GM12878 (cell line): ENCODE measurements around the gene DRAXIN. TPM values are rescaled to one million over a fixed set of nuclear protein-coding genes. Genes with fewer than 3 reads are reported as not detected.

ENCODE experiments used
- ATAC-seq: fragments of 200-7000 bp; cut with Tn5 transposase; 3 replicates; pipeline ENCODE4 v1.9.1; 2020; ENCODE audit warnings: mild to moderate bottlenecking, moderate library complexity
- BruUV-seq: library from RNA; stranded (reverse); fragments of 400-500 nt; replicated peaks from 2 replicates; lab custom pipeline; 2021; lab: Mats Ljungman, UMichigan
- CTCF ChIA-PET: fragments of 300-600 bp; sonication (Branson Sonifier 250); formaldehyde crosslinking; extraction: SDS; loops from one replicate; lab custom pipeline; 2021; ENCODE audit warnings: inconsistent platforms; lab: Yijun Ruan, JAX
- POLR2A ChIA-PET: fragments of 350-600 bp; formaldehyde crosslinking; extraction: SDS; loops from one replicate; lab custom pipeline; 2021; ENCODE audit warnings: inconsistent platforms; lab: Charles Lee
- RAD21 ChIA-PET: fragments of 300-600 bp; sonication (Branson Sonifier 250); formaldehyde crosslinking; loops from one replicate; lab custom pipeline; 2023; ENCODE audit warnings: antibody characterized with exemption; ENCODE audit not compliant: unreplicated experiment; lab: Charles Lee
- SMC1A ChIA-PET: fragments of 300-600 bp; sonication (Branson Sonifier 250); formaldehyde crosslinking; loops from one replicate; lab custom pipeline; 2023; ENCODE audit not compliant: unreplicated experiment, uncharacterized antibody; lab: Charles Lee
- DNase-seq: peaks from one replicate; pipeline ENCODE4 v3.0.0-alpha.2; 2011; ENCODE audit warnings: low read depth, low spot score
- FAIRE-seq: peaks from 3 replicates; lab custom pipeline; 2011; peaks lifted over from hg19 to GRCh38; lab: Jason Lieb, UNC
- H2AFZ ChIP-seq: 2 replicates; pipeline ENCODE4 v1.6.0; 2011; ENCODE audit warnings: low read depth, low read length, control low read depth; ENCODE audit not compliant: control insufficient read depth
- H3K27ac ChIP-seq: 2 replicates; pipeline ENCODE4 v1.5.1; 2011; ENCODE audit warnings: control low read depth; ENCODE audit not compliant: control insufficient read depth, insufficient read depth
- H3K27me3 ChIP-seq, 2 experiments: replicated peaks in 1 of 2; 2 replicates each; pipeline versions ENCODE4 v1.6.0 to v1.6.1; 2011; ENCODE audit warnings: low read length in 1 of 2; ENCODE audit not compliant: control insufficient read depth in 2 of 2, insufficient read depth in 2 of 2
- H3K36me3 ChIP-seq, 2 experiments: 2 replicates each; pipeline ENCODE4 v1.5.1; 2011; ENCODE audit warnings: low read length in 1 of 2; ENCODE audit not compliant: control insufficient read depth in 2 of 2, insufficient read depth in 2 of 2
- H3K4me1 ChIP-seq: 2 replicates; pipeline ENCODE4 v1.6.1; 2011; ENCODE audit warnings: mild to moderate bottlenecking, low read length, moderate library complexity, mixed read lengths; ENCODE audit not compliant: control insufficient read depth, insufficient read depth
- H3K4me2 ChIP-seq: 2 replicates; pipeline ENCODE4 v1.6.0; 2011; ENCODE audit warnings: control low read depth; ENCODE audit not compliant: control insufficient read depth, insufficient read depth
- H3K4me3 ChIP-seq: fragments of 200-600 bp; sonication (generic); 2 replicates; pipeline ENCODE4 v1.5.1; 2016
- H3K79me2 ChIP-seq: 2 replicates; pipeline ENCODE4 v1.6.0; 2011; ENCODE audit warnings: low read length; ENCODE audit not compliant: control insufficient read depth, insufficient read depth
- H3K9ac ChIP-seq: 2 replicates; pipeline ENCODE4 v1.8.0; 2011; ENCODE audit warnings: low read length, control low read depth, mixed read lengths; ENCODE audit not compliant: control insufficient read depth, insufficient read depth
- H3K9me3 ChIP-seq: replicated peaks from 3 replicates; pipeline ENCODE4 v1.5.1; 2011; ENCODE audit warnings: mild to moderate bottlenecking, low read length; ENCODE audit not compliant: control insufficient read depth, insufficient read depth
- H4K20me1 ChIP-seq: 2 replicates; pipeline ENCODE4 v1.6.0; 2011; ENCODE audit not compliant: control insufficient read depth, insufficient read depth
- BRCA1 ChIP-seq: IDR thresholded peaks from 2 replicates; pipeline ENCODE4 v1.6.1; 2011; ENCODE audit warnings: low read depth, low read length, improper control_type of control experiment
- CEBPB ChIP-seq, 2 experiments: fragments of 150-350 bp in 1 of 2; IDR thresholded peaks; 2 replicates each; pipeline ENCODE4 v1.6.1; 2012 to 2014; ENCODE audit warnings: low read depth in 2 of 2, low read length in 2 of 2, borderline replicate concordance in 1 of 2, inconsistent platforms in 1 of 2
- CHD4 ChIP-seq: fragments of 200-600 bp; sonication (generic); IDR thresholded peaks from 2 replicates; pipeline ENCODE4 v1.6.1; 2016; ENCODE audit warnings: mild to moderate bottlenecking
- CREM ChIP-seq: IDR thresholded peaks from 2 replicates; pipeline ENCODE4 v1.6.1; 2014; ENCODE audit warnings: antibody characterized with exemption, low read depth
- GABPA ChIP-seq: IDR thresholded peaks from 2 replicates; pipeline ENCODE4 v1.6.1; 2014; ENCODE audit warnings: antibody characterized with exemption, low read depth, mild to moderate bottlenecking, inconsistent platforms
- MEF2A ChIP-seq: IDR thresholded peaks from 2 replicates; pipeline ENCODE4 v1.6.1; 2011; ENCODE audit warnings: low read depth, mild to moderate bottlenecking, low read length, moderate library complexity; ENCODE audit not compliant: insufficient read depth
- MLLT1 ChIP-seq: fragments of 450-650 bp; IDR thresholded peaks from 2 replicates; pipeline ENCODE4 v1.6.1; 2016; ENCODE audit warnings: mild to moderate bottlenecking
- SPI1 ChIP-seq: IDR thresholded peaks from 2 replicates; pipeline ENCODE4 v1.6.1; 2011; ENCODE audit warnings: low read depth, mild to moderate bottlenecking, low read length, moderate library complexity, borderline replicate concordance; ENCODE audit not compliant: insufficient read depth
- TCF7 ChIP-seq: IDR thresholded peaks from 2 replicates; pipeline ENCODE4 v1.6.1; 2014; ENCODE audit warnings: antibody characterized with exemption, borderline replicate concordance
- ZNF24 ChIP-seq: fragments of 450-650 bp; IDR thresholded peaks from 2 replicates; pipeline ENCODE4 v1.6.1; 2017; ENCODE audit warnings: antibody characterized with exemption, mild to moderate bottlenecking
- ZNF274 ChIP-seq: IDR thresholded peaks from one replicate; pipeline ENCODE4 v1.8.0; 2011; ENCODE audit not compliant: insufficient read length, insufficient read depth
- ZSCAN29 ChIP-seq: fragments of 450-650 bp; IDR thresholded peaks from 2 replicates; pipeline ENCODE4 v1.6.1; 2017; ENCODE audit warnings: mild to moderate bottlenecking, moderate library complexity
- ZZZ3 ChIP-seq: IDR thresholded peaks from 2 replicates; pipeline ENCODE4 v1.6.1; 2011; ENCODE audit warnings: low read depth; ENCODE audit not compliant: control insufficient read depth, insufficient read length
- WGBS: methylation state at CpG from one replicate; pipeline ENCODE4 v1.1.6; 2016; ENCODE audit warnings: low lambda C conversion rate; ENCODE audit not compliant: insufficient replicate concordance, insufficient coverage; ENCODE audit errors: missing lambda C conversion rate; 5-methylcytosine and 5-hydroxymethylcytosine counted together
- in situ Hi-C: fragments of 300-500 bp; cut with MboI; formaldehyde crosslinking; loops from 9 replicates; pipeline ENCODE4 v1.14.3; 2018; ENCODE audit warnings: mixed read lengths
- intact Hi-C: fragments of 100-400 bp; cut with micrococcal nuclease; formaldehyde crosslinking; loops from one replicate; pipeline ENCODE4 v1.14.2; 2022; ENCODE audit not compliant: unreplicated experiment
- polyA plus RNA-seq, 11 experiments: library from polyadenylated mRNA; depleted of rRNA in 4 of 11; unstranded in 6 of 11; stranded (reverse) in 5 of 11; fragments of >200 nt; fragmentation: Nextera tagmentation in 4 of 11; fragmentation: Illumina TruSeq in 1 of 11; extraction: Ambion mirVana in 4 of 11; extraction: Trizol in 1 of 11; gene quantifications; 1 replicate in 1 of 11; 2 replicates in 10 of 11; pipeline versions ENCODE4 v1.2.1 to v1.2.3, GENCODE V29; 2011 to 2016; ENCODE audit warnings: inconsistent platforms in 2 of 11, missing spikeins in 2 of 11, low read depth in 1 of 11
- total RNA-seq, 4 experiments: library from RNA; depleted of rRNA in 3 of 4; stranded (reverse); fragments of >200 nt in 3 of 4; fragmentation: Illumina TruSeq in 1 of 4; extraction: Trizol in 1 of 4; gene quantifications; 2 replicates each; pipeline versions ENCODE4 v1.2.1 to v1.2.3, GENCODE V29; 2013 to 2021
- TF ChIP-seq, protein P1 (sequence below): IDR thresholded peaks from 2 replicates; pipeline ENCODE4 v1.6.1; 2012; ENCODE audit warnings: low read depth, low read length, improper control_type of control experiment

DRAXIN gene
- total and polyA plus RNA-seq, 10 of the 15 experiments (the other 5 are each of a cell fraction or from before 2014, with no cell fraction given), result 0.01 to 0.05 (median 0.03) TPM; not detected in 3

- ChIA-PET SMC1A (interaction anchor here (0.6 to 6.3 kb wide), 6 partner anchors 38 to 659 kb away, joined by 3 to 57 read pairs (median 4); partner anchors contain the start of gene MTOR), RAD21 (interaction anchor here (0.7 to 6.7 kb wide), 8 partner anchors 72 to 1135 kb away, joined by 3 to 91 read pairs (median 4); no protein-coding TSS in a partner anchor), POLR2A (interaction anchor here (0.5 to 0.7 kb wide), 2 partner anchors 209 to 334 kb away, joined by 3 to 7 read pairs; no protein-coding TSS in a partner anchor), CTCF (interaction anchor here (0.6 to 5.9 kb wide), 23 partner anchors 9 to 1154 kb away, joined by 3 to 132 read pairs (median 4); partner anchors contain the start of gene FBXO6)
- no peak overlapping the region for H3K4me2 ChIP-seq
- H3K4me1 ChIP-seq, result no peaks in the 10 kb centered on the region
- no peaks in the 10 kb centered on the region for H3K9me3 ChIP-seq
- DNase-seq, result no peak
- FAIRE-seq, result no peak
- no peaks in the 10 kb centered on the region for H3K36me3 ChIP-seq
- no peaks in the 10 kb centered on the region; a peak in 1 of 4 replicates for H3K27me3 ChIP-seq
- H3K9ac ChIP-seq, result no peak overlapping the region
- no TSS peak for BruUV-seq
- TF ChIP-seq ZSCAN29 (no peak), ZZZ3 (no peak), CHD4 (no peak), ZNF24 (no peak), CREM (no peak), CEBPB (IDR thresholded peaks at IDR 0.05; ENCODE audit: borderline replicate concordance in 1 of 2, low read depth in 2 of 2, low read length in 2 of 2) (no peak), GABPA (no peak), ZNF274 (no peak), TCF7 (no peak), MEF2A (no peak), BRCA1 (no peak), MLLT1 (no peak), SPI1 (no peak)
- TF ChIP-seq, protein P1, sequence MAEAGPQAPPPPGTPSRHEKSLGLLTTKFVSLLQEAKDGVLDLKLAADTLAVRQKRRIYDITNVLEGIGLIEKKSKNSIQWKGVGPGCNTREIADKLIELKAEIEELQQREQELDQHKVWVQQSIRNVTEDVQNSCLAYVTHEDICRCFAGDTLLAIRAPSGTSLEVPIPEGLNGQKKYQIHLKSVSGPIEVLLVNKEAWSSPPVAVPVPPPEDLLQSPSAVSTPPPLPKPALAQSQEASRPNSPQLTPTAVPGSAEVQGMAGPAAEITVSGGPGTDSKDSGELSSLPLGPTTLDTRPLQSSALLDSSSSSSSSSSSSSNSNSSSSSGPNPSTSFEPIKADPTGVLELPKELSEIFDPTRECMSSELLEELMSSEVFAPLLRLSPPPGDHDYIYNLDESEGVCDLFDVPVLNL, result no peak
- H3K79me2 ChIP-seq, result no peaks in the 10 kb centered on the region
- H3K27ac ChIP-seq, result no peak overlapping the region
- 36% methylated on average over 5 of the region's 5 CpGs for WGBS
- no peak for ATAC-seq
- intact Hi-C loops, result loop anchor here (5.0 kb wide), 1 partner anchor 166 kb away; the partner anchor contains the start of gene DISP3
- in situ Hi-C loops, result loop anchor here (5.0 kb wide), 3 partner anchors 321 to 606 kb away; no protein-coding TSS in a partner anchor
- no peaks in the 10 kb centered on the region for H4K20me1 ChIP-seq
- no peak overlapping the region for H3K4me3 ChIP-seq
- H2AFZ ChIP-seq, result no peak overlapping the region
Measured at GRCh38 chr1:11643782-11644181, 47.7 kb upstream of the DRAXIN start.
